HG03439 (cell line): Measurements from ENCODE around the gene HNRNPH3.

ENCODE experiments used
- ATAC-seq: cut with Tn5 transposase; IDR thresholded peaks from one replicate; pipeline ENCODE4 v1.9.1; 2021; ENCODE audit warnings: mild to moderate bottlenecking, moderate library complexity; ENCODE audit not compliant: unreplicated experiment

Gene HNRNPH3

GRCh38 chr10:68371604-68372003 lies 39.7 kb downstream of the HNRNPH3 start:
- ATAC-seq = no peak

- no peak for ATAC-seq
Observed at GRCh38 chr10:68385740-68386139, 53.9 kb downstream of the HNRNPH3 start.
